Glomerular endothelial cell (primary cell): ENCODE measurements around the gene KRT6C. TPM values are rescaled to one million over a fixed set of nuclear protein-coding genes. Genes with fewer than 3 reads are reported as not detected.

Source experiments
- DNase-seq: peaks from one replicate; pipeline ENCODE4 v3.0.0-alpha.2; 2011; ENCODE audit warnings: low read depth, low spot score; ENCODE audit errors: extremely low read depth
- total RNA-seq: library from RNA; depleted of rRNA; stranded (reverse); fragments of >200 nt; gene quantifications from 2 replicates; pipeline ENCODE4 v1.2.3, GENCODE V29; 2015

KRT6C gene
- total RNA-seq, 1 donor from 2014 or later, result not detected

GRCh38 chr12:52436000-52436827, 37.4 kb downstream of the KRT6C start:
- no peak for DNase-seq

DNA sequence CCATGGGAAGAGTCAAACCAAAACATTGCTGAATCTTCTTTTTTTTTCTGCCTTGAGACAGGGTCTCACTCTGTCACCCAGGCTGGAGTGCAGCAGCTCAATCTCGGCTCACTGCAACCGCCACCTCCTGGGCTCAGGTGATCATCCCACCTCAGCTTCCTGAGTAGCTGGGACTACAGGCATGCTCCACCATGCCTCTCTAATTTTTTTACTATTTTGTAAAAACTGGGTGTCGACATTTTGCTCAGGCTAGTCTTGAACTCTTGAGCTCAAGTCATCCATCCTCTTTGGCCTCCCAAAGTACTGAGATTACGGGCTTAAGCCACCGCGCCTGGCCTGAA, 38.0 kb downstream of the KRT6C start:
- no peak for DNase-seq

DNA sequence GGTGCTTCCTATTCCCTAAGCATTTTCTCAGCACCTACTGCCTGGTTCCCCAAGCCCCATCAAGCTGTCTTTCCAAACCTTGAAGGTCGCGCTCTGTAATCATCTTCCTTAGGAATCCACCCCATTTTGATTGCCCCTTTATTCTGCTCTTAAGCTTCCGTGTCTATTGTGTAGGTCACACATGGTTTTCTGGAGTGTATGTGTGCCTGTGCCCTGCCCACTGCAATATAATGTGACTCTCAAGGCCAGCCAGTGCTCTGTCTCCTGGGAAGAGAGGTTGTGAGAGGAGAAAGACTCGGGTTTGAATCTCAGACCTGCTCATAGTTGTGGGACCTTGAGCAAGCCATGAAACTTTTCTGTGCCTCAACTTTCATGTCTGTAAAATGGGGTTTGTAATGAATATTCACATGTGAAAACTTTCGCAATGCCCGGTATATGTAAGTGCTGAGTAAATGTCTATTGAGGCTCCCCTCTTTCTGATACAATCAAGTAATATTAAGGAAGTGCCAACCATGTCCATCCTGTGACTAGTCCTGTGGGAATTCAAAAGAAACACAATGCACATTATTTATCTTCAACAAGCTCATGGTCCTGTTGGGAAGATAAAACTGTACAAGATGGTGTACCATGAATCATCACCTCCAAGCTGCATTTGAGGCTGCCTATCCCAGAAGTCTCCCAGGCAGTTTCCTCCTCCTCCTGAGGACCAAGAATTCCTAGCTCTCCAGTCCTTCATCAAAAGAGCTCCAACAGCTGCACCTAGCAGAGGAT, 38.7 kb downstream of the KRT6C start:
- DNase-seq, result no peak

- DNase-seq, result no peak
These were observed 39.4 kb downstream of the KRT6C start, which contains the start of gene KRT75 for GRCh38 chr12:52434081-52434733. Gene KRT75, minus strand, starts transcription at chr12:52434371. Its CDS starts 67 bp downstream, at chr12:52434304.

- DNase-seq, result no peak
These were observed 40.0 kb downstream of the KRT6C start for GRCh38 chr12:52433501-52434080.

DNA sequence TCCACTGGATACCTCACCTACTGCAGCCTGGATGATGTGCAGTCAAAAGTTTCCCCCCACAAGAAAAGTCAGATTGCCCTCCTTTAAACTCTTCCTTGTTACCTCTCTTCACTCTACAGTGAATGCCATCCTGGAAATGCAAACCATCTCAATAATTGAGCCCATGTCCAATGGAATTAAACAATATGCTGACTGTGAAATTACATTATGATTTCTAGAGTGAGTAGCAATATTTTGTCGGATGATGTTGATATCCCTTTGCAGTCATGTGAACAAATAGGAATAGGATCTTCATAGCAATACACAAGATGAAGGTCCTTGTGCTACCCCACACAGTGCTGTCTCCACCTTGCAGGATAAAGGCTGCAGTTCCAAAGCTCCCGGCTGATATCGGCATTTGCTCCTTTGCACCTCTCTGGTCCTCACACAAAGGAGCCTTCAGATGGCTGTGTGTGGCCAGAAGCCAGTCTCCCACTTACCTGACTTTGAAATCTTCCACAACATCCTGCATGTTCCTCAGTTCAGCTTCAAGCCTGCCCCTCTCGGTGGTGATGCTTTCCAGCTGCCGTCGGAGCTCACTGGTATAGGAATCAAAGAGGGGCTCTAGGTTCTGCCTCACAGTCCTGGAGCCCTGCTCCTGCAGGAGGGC, 40.9 kb downstream of the KRT6C start:
- DNase-seq, result no peak

DNA sequence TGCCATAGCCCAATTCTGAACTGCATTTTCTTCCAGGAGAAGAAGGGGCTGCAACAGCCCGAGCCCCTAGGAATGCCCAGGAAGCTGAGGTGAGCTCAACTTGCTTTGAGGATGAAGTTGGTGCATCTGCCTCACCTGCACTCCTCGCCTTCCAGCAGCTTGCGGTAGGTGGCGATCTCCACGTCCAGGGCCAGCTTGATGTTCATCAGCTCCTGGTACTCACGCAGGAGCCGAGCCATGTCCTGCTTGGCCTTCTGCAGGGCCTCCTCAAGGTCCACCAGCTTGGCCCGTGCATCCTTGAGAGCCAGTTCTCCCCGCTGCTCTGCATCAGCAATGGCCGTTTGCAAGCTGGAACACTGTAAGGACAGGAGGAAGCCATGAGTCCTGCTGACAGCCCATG, 45.5 kb downstream of the KRT6C start:
- no peak for DNase-seq

DNA sequence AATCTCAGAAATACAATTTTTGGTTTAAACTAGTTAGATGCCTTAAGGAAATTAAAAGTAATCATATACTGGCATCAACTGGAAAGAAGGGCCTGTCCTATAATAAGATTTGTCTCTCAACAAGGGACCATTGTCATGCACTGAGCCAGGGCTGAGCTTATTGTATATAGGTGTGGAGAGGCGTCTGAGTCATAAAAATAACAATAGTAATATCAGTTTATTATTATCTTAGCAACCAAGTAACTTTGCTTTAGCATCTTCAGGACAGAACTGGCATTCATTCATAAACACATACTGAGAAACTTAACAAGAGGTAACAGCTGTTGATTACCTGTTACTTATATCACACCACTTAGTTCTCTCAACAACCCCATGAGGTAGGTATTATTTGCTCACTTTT, 46.5 kb downstream of the KRT6C start:
- DNase-seq, result no peak

GRCh38 chr12:52426034-52426433, 47.6 kb downstream of the KRT6C start:
- DNase-seq, result no peak

- no peak for DNase-seq
These were observed 48.1 kb downstream of the KRT6C start for GRCh38 chr12:52425466-52425865.

DNA sequence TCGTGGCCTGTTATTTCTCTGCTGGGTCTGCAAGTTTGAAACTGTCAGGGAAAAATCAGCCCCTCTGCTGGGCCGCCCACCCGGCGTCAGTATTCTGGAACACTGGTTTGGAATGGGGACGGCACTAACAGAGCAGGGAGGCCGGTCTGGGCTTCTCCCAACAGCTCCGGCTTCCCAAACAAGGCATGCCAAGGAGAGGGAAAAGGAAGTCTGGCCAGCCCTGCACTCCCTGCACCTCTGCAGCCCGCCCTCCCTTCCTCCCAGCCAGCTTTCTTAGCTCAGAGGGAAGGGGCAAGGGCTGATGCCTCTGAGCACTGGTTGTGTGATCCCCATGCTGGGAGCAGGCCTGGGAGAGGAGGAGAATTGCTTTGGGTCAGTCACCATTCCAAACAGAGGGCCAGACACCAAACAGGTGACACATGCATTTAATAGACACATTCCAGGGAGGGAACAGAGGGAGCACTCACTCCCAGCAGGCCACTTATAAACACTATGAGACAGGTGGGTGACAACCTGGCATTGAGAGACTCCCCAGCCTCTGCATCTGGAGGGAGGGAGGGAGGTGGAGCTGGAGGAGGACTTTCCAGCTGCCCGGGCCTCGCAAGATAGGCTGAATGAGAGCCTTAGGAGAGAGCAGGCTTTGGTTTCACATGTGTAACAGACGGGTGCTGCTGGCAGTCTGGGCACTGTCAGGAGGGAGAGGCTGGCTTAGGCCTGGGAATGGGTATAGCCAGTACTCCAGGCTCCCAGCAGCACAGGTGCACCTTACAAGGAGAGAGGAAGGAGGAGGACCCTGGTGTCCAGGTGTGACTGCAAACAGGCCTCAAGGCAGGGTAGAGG, 49.7 kb downstream of the KRT6C start:
- no peak for DNase-seq

DNA sequence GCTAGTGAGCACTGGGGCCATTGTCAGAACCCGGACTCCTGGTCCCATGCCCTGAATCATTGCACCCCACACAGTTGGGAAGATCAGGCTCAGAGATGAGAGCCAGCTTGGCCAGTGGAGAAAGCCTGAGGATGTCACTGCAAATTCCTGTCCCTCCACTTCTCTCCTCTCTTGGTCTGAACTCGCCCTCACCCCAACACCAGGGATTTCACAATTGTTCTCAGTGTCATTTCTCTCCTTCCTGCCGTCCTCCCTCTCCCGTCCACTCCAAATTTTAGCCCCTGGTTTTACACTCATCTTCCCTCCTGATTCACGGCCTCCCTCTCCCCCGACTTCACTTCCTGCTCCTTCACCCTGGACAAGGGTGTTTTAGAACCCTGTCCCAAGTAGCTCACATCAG, 50.6 kb downstream of the KRT6C start:
- no peak for DNase-seq

GRCh38 chr12:52419656-52420055, 53.9 kb downstream of the KRT6C start:
- DNase-seq, result no peak

- DNase-seq, result no peak
These were observed 55.0 kb downstream of the KRT6C start for GRCh38 chr12:52418576-52419110.

Other genes starting within 250 kb of the KRT6C start
- 92.6 and 240 TPM in 2 replicates for gene KRT7, start 240.6 kb downstream of the KRT6C start, total RNA-seq
- not detected in 2 replicates for gene KRT86, start 199.2 kb downstream of the KRT6C start, total RNA-seq
- not detected in 2 replicates for gene KRT81, start 182.3 kb downstream of the KRT6C start, total RNA-seq
- gene KRT83, start 152.4 kb downstream of the KRT6C start, total RNA-seq, result not detected in 2 replicates
- gene KRT85, start 106.3 kb downstream of the KRT6C start, total RNA-seq, result not detected in 2 replicates
- gene KRT84, start 88.2 kb downstream of the KRT6C start, total RNA-seq, result not detected in 2 replicates
- gene KRT82, start 67.5 kb downstream of the KRT6C start, total RNA-seq, result not detected in 2 replicates
- gene KRT75, start 39.4 kb downstream of the KRT6C start, total RNA-seq, result not detected in 2 replicates
- gene KRT6B, start 21.7 kb downstream of the KRT6C start, total RNA-seq, result not detected in 2 replicates
- not detected in 2 replicates for gene KRT6A, start 19.5 kb upstream of the KRT6C start, total RNA-seq
- not detected in 2 replicates for gene KRT5, start 46.6 kb upstream of the KRT6C start, total RNA-seq
- gene KRT71, start 79.3 kb upstream of the KRT6C start, total RNA-seq, result not detected in 2 replicates
- gene KRT74, start 100.0 kb upstream of the KRT6C start, total RNA-seq, result not detected in 2 replicates
- not detected in 2 replicates for gene KRT72, start 127.7 kb upstream of the KRT6C start, total RNA-seq
- not detected in 2 replicates for gene KRT73, start 144.8 kb upstream of the KRT6C start, total RNA-seq
- not detected in 2 replicates for gene KRT2, start 178.4 kb upstream of the KRT6C start, total RNA-seq
- gene KRT1, start 206.6 kb upstream of the KRT6C start, total RNA-seq, result not detected in 2 replicates
- not detected in 2 replicates for gene KRT77, start 229.7 kb upstream of the KRT6C start, total RNA-seq